DOHH2 (cell line): ENCODE data around the gene MTG1.

ENCODE experiments used
- H3F3A ChIP-seq: fragments of 200-600 bp; sonication (generic), shearing (Covaris generic); 2 replicates; pipeline ENCODE4 v1.6.0; 2016; ENCODE audit warnings: antibody characterized with exemption, mild to moderate bottlenecking; ENCODE audit not compliant: control insufficient read depth, insufficient read depth
- H3K27ac ChIP-seq: fragments of 200-600 bp; sonication (generic); 2 replicates; pipeline ENCODE4 v1.5.1; 2014; ENCODE audit warnings: low read depth, mild to moderate bottlenecking, low read length, moderate library complexity
- H3K27me3 ChIP-seq: fragments of 200-600 bp; sonication (generic); 2 replicates; pipeline ENCODE4 v1.6.1; 2014; ENCODE audit warnings: mild to moderate bottlenecking, low read length, mixed read lengths; ENCODE audit not compliant: control insufficient read depth
- H3K36me3 ChIP-seq: fragments of 200-600 bp; sonication (generic); 2 replicates; pipeline ENCODE4 v1.6.1; 2014; ENCODE audit warnings: mild to moderate bottlenecking, low read length, moderate library complexity, mixed read lengths; ENCODE audit not compliant: control insufficient read depth
- H3K4me1 ChIP-seq: fragments of 200-600 bp; sonication (generic); 2 replicates; pipeline ENCODE4 v1.6.1; 2014; ENCODE audit warnings: mild to moderate bottlenecking, low read length, mixed read lengths; ENCODE audit not compliant: control insufficient read depth
- H3K4me2 ChIP-seq: fragments of 200-600 bp; sonication (generic); 2 replicates; pipeline ENCODE4 v1.6.0; 2014; ENCODE audit warnings: mild to moderate bottlenecking, low read length, moderate library complexity
- H3K4me3 ChIP-seq: fragments of 200-600 bp; sonication (generic); 2 replicates; pipeline ENCODE4 v1.5.1; 2014; ENCODE audit warnings: mild to moderate bottlenecking, low read length, mixed read lengths
- H3K79me2 ChIP-seq: fragments of 200-600 bp; sonication (generic); 2 replicates; pipeline ENCODE4 v1.6.1; 2014; ENCODE audit warnings: mild to moderate bottlenecking, low read length, mixed read lengths; ENCODE audit not compliant: control insufficient read depth
- H3K9me2 ChIP-seq: fragments of 200-600 bp; sonication (generic); replicated peaks from 2 replicates; pipeline ENCODE4 v1.6.1; 2014; ENCODE audit warnings: mild to moderate bottlenecking, low read length, mixed read lengths; ENCODE audit not compliant: control insufficient read depth
- H3K9me3 ChIP-seq: fragments of 200-600 bp; sonication (generic); 2 replicates; pipeline ENCODE4 v1.6.1; 2014; ENCODE audit warnings: antibody characterized with exemption, low read length, mixed read lengths; ENCODE audit not compliant: control insufficient read depth, insufficient read depth
- H4K20me1 ChIP-seq: fragments of 200-600 bp; sonication (generic); 2 replicates; pipeline ENCODE4 v1.6.0; 2014; ENCODE audit warnings: low read depth, mild to moderate bottlenecking, antibody characterized with exemption, low read length, moderate library complexity; ENCODE audit not compliant: control insufficient read depth, insufficient read depth
- CTCF ChIP-seq: fragments of 200-600 bp; sonication (generic); IDR thresholded peaks from one replicate; pipeline ENCODE4 v1.5.1; 2014; ENCODE audit warnings: antibody characterized with exemption, mild to moderate bottlenecking, low read depth, low read length; ENCODE audit not compliant: poor library complexity, severe bottlenecking
- EZH2phosphoT487 ChIP-seq: fragments of 200-600 bp; sonication (generic); IDR thresholded peaks from 2 replicates; pipeline ENCODE4 v1.6.1; 2017; ENCODE audit warnings: borderline replicate concordance, mild to moderate bottlenecking, antibody characterized with exemption, low read length, moderate library complexity, mixed read lengths

MTG1 gene

GRCh38 chr10:133357285-133358161 is 36.4 kb upstream of the MTG1 start, which contains the start of gene FUOM:
Gene FUOM (minus strand): TSS chr10:133358019. CDS start chr10:133358007, 12 bp downstream.
- Histone ChIP-seq H3K79me2 (no peaks in the 10 kb centered on the region), H3K36me3 (no peaks in the 10 kb centered on the region), H3K27ac (peak within 1 kb of the TSS; percentile 41; the same call in 1 of the 2 replicates), H4K20me1 (no peaks in the 10 kb centered on the region), H3K4me1 (peaks cover 8% of the 10 kb centered on the region; the same call in 1 of the 2 replicates), H3K9me3 (no peaks in the 10 kb centered on the region), H3F3A (no peaks in the 10 kb centered on the region), H3K4me2 (peak within 1 kb of the TSS; percentile 65), H3K9me2 (no peaks in the 10 kb centered on the region), H3K4me3 (peak within 1 kb of the TSS; percentile 66), H3K27me3 (no peaks in the 10 kb centered on the region)
- TF ChIP-seq CTCF (no peak), EZH2phosphoT487 (no peak)

- Histone ChIP-seq H3K27ac (no peak overlapping the region), H3K4me2 (no peak overlapping the region)
Measured at GRCh38 chr10:133358162-133358924, 35.6 kb upstream of the MTG1 start.

GRCh38 chr10:133358925-133359310 is 35.0 kb upstream of the MTG1 start:
- H3K9me3 ChIP-seq = no peaks in the 10 kb centered on the region
- H3K79me2 ChIP-seq = no peaks in the 10 kb centered on the region
- no peaks in the 10 kb centered on the region for H3K9me2 ChIP-seq
- TF ChIP-seq EZH2phosphoT487 (no peak), CTCF (no peak)
- H3K4me2 ChIP-seq = no peak overlapping the region
- no peaks in the 10 kb centered on the region for H4K20me1 ChIP-seq
- no peaks in the 10 kb centered on the region for H3K27me3 ChIP-seq
- H3K4me1 ChIP-seq = peaks cover 8% of the 10 kb centered on the region; the same call in 1 of the 2 replicates
- H3K27ac ChIP-seq = no peak overlapping the region
- H3F3A ChIP-seq = no peaks in the 10 kb centered on the region
- no peak overlapping the region for H3K4me3 ChIP-seq
- H3K36me3 ChIP-seq = 0 out of 2 replicates have a peak, but pooled peaks cover 3% of the 10 kb centered on the region

More at GRCh38 chr10:133358162-133358924, 35.6 kb upstream of the MTG1 start:
- TF ChIP-seq CTCF (no peak), EZH2phosphoT487 (no peak)
- H3K79me2 ChIP-seq = no peaks in the 10 kb centered on the region
- 0 out of 2 replicates have a peak, but pooled peaks cover 3% of the 10 kb centered on the region for H3K36me3 ChIP-seq
- no peaks in the 10 kb centered on the region for H3K27me3 ChIP-seq
- H3K4me1 ChIP-seq = peaks cover 8% of the 10 kb centered on the region; the same call in 1 of the 2 replicates
- no peaks in the 10 kb centered on the region for H3K9me2 ChIP-seq
- H3K4me3 ChIP-seq = no peak overlapping the region
- H3F3A ChIP-seq = no peaks in the 10 kb centered on the region
- no peaks in the 10 kb centered on the region for H3K9me3 ChIP-seq
- H4K20me1 ChIP-seq = no peaks in the 10 kb centered on the region
